Measurements from ENCODE around the gene APLNR. TPM values are rescaled to one million over a fixed set of nuclear protein-coding genes. Genes with fewer than 3 reads are reported as not detected.

Gene APLNR
- total RNA-seq, 2 experiments from 2014 or later = not detected

GRCh38 chr11:57254631-57255030 is 17.6 kb upstream of the APLNR start:
- Histone ChIP-seq H3K27ac (ENCODE audit: low read depth, low read length, poor library complexity, severe bottlenecking) (no peak overlapping the region), H4K20me1 (ENCODE audit: insufficient read depth, low read length) (no peaks in the 10 kb centered on the region), H3K79me2 (ENCODE audit: insufficient read depth, low read depth, low read length) (no peaks in the 10 kb centered on the region), H3K36me3 (ENCODE audit: insufficient read depth, low read length) (no peaks in the 10 kb centered on the region), H3K9me3 (ENCODE audit: low read length) (no peaks in the 10 kb centered on the region), H3K9me2 (ENCODE audit: insufficient read depth, low read length) (no peaks in the 10 kb centered on the region), H3K4me1 (ENCODE audit: insufficient read depth, low read length, poor library complexity, severe bottlenecking) (no peaks in the 10 kb centered on the region), H3K4me3 (ENCODE audit: low read depth, low read length, poor library complexity, severe bottlenecking) (no peak overlapping the region), H2AFZ (ENCODE audit: low read length) (no peak overlapping the region), H3K4me2 (ENCODE audit: low read length) (no peak overlapping the region)
- DNase-seq (ENCODE audit: low spot score) = no peak
- intact Hi-C loops (cut with micrococcal nuclease; ENCODE audit: unreplicated experiment) = no loop called here
- ChIA-PET POLR2A (interaction anchor here (0.6 kb wide), 1 partner anchor 482 kb away, joined by 4 read pairs; no protein-coding TSS in a partner anchor), CTCF (ENCODE audit: unreplicated experiment) (no interaction called here)
- TF ChIP-seq EZH2phosphoT487 (IDR thresholded peaks at IDR 0.05; ENCODE audit: borderline replicate concordance, low read depth, low read length) = no peak
- TF ChIP-seq, protein P1, sequence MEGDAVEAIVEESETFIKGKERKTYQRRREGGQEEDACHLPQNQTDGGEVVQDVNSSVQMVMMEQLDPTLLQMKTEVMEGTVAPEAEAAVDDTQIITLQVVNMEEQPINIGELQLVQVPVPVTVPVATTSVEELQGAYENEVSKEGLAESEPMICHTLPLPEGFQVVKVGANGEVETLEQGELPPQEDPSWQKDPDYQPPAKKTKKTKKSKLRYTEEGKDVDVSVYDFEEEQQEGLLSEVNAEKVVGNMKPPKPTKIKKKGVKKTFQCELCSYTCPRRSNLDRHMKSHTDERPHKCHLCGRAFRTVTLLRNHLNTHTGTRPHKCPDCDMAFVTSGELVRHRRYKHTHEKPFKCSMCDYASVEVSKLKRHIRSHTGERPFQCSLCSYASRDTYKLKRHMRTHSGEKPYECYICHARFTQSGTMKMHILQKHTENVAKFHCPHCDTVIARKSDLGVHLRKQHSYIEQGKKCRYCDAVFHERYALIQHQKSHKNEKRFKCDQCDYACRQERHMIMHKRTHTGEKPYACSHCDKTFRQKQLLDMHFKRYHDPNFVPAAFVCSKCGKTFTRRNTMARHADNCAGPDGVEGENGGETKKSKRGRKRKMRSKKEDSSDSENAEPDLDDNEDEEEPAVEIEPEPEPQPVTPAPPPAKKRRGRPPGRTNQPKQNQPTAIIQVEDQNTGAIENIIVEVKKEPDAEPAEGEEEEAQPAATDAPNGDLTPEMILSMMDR (conservative IDR thresholded peaks at IDR 0.05; ENCODE audit: low read length) = no peak
- BruUV-seq (replicated peaks) = no TSS peak

DNA sequence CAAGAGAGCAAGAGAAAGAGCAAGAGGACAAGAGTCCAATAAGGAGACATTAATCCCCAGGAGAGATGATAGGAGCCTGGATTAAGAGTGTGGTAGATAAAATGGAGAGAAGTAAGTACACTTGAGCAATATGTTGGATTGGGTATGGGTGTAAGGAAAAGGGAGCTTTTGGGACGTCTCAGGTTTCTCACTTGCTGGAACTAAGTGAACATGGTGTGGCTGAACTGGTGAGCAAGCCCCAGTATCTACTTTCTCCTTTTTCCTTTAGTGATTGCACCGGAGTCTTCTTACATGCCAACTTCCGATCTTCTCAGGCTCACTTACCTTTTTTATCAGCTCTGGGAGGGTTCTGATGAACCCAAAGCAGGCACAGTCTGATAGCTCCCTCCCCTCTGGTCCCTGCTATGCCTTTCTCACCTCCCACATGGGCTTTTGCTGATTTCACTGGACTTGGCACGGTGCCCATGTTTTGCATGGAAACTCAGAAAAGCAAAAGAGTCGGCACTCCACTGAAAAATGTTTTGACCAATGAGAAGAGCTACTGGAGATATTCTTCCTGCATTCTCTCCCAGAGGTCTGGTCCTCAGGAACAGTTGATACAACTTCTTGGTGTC is 14.5 kb upstream of the APLNR start:
- CTCF ChIA-PET (ENCODE audit: unreplicated experiment) = no interaction called here
- no peaks in the 10 kb centered on the region for H3K9me2 ChIP-seq (ENCODE audit: insufficient read depth, low read length)
- H3K4me3 ChIP-seq (ENCODE audit: low read depth, low read length, poor library complexity, severe bottlenecking) = no peak overlapping the region
- no peaks in the 10 kb centered on the region for H3K36me3 ChIP-seq (ENCODE audit: insufficient read depth, low read length)
- DNase-seq (ENCODE audit: low spot score) = no peak
- H3K4me1 ChIP-seq (ENCODE audit: insufficient read depth, low read length, poor library complexity, severe bottlenecking) = no peaks in the 10 kb centered on the region
- H4K20me1 ChIP-seq (ENCODE audit: insufficient read depth, low read length) = no peaks in the 10 kb centered on the region
- no peak overlapping the region for H3K4me2 ChIP-seq (ENCODE audit: low read length)
- H3K27ac ChIP-seq (ENCODE audit: low read depth, low read length, poor library complexity, severe bottlenecking) = no peak overlapping the region
- POLR2A ChIA-PET = interaction anchor here (0.6 kb wide), 1 partner anchor 21 kb away, joined by 3 read pairs; no protein-coding TSS in a partner anchor
- no peak overlapping the region for H2AFZ ChIP-seq (ENCODE audit: low read length)
- BruUV-seq (replicated peaks) = no TSS peak
- no peaks in the 10 kb centered on the region for H3K79me2 ChIP-seq (ENCODE audit: insufficient read depth, low read depth, low read length)
- intact Hi-C loops (cut with micrococcal nuclease; ENCODE audit: unreplicated experiment) = no loop called here
- TF ChIP-seq, protein P1 (conservative IDR thresholded peaks at IDR 0.05; ENCODE audit: low read length) = no peak
- TF ChIP-seq EZH2phosphoT487 (IDR thresholded peaks at IDR 0.05; ENCODE audit: borderline replicate concordance, low read depth, low read length) = no peak
- H3K9me3 ChIP-seq (ENCODE audit: low read length) = no peaks in the 10 kb centered on the region

DNA sequence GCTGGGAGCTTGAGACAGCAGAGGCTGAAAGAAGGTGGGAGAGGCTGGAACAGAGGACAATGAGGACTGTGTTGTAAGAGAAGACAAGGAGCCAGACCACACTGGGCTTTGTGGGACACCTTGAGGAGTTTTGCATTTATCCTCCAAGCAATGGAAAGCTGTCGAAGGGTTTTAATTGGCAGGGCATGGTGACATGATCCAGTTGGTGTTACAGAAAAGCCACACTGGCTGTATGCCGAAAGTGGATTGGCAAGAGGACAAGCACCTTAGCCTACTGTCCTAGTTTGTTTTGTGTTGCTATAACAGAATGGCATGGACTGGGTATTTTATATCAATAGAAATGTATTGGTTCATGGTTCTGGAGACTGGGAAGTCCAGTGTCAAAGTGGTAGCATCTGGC is 14.0 kb upstream of the APLNR start:
- Histone ChIP-seq H3K4me3 (ENCODE audit: low read depth, low read length, poor library complexity, severe bottlenecking) (no peak overlapping the region), H3K4me2 (ENCODE audit: low read length) (no peak overlapping the region), H3K4me1 (ENCODE audit: insufficient read depth, low read length, poor library complexity, severe bottlenecking) (no peaks in the 10 kb centered on the region), H3K9me2 (ENCODE audit: insufficient read depth, low read length) (no peaks in the 10 kb centered on the region), H3K27ac (ENCODE audit: low read depth, low read length, poor library complexity, severe bottlenecking) (no peak overlapping the region), H3K36me3 (ENCODE audit: insufficient read depth, low read length) (no peaks in the 10 kb centered on the region), H2AFZ (ENCODE audit: low read length) (no peak overlapping the region), H4K20me1 (ENCODE audit: insufficient read depth, low read length) (no peaks in the 10 kb centered on the region), H3K9me3 (ENCODE audit: low read length) (no peaks in the 10 kb centered on the region), H3K79me2 (ENCODE audit: insufficient read depth, low read depth, low read length) (no peaks in the 10 kb centered on the region)
- DNase-seq (ENCODE audit: low spot score) = no peak
- BruUV-seq (replicated peaks) = no TSS peak
- no peak for TF ChIP-seq EZH2phosphoT487 (IDR thresholded peaks at IDR 0.05; ENCODE audit: borderline replicate concordance, low read depth, low read length)
- TF ChIP-seq, protein P1 (conservative IDR thresholded peaks at IDR 0.05; ENCODE audit: low read length) = no peak
- ChIA-PET POLR2A (interaction anchor here (0.6 kb wide), 1 partner anchor 20 kb away, joined by 3 read pairs; no protein-coding TSS in a partner anchor), CTCF (ENCODE audit: unreplicated experiment) (no interaction called here)
- intact Hi-C loops (cut with micrococcal nuclease; ENCODE audit: unreplicated experiment) = no loop called here
